CD4-positive, alpha-beta T cell treated with Interleukin-6 for 4 hours (primary cell): ENCODE results near the gene NDC1.
"Not testable (repeated sequence)": the region's sequence is repeated elsewhere in the genome, so short reads cannot be mapped to it uniquely, and the experiment has no call there.

Experiments
- DNase-seq: peaks from one replicate; pipeline ENCODE4 v3.0.0-alpha.2; 2020; ENCODE audit warnings: mixed read lengths

Gene NDC1, protein sequence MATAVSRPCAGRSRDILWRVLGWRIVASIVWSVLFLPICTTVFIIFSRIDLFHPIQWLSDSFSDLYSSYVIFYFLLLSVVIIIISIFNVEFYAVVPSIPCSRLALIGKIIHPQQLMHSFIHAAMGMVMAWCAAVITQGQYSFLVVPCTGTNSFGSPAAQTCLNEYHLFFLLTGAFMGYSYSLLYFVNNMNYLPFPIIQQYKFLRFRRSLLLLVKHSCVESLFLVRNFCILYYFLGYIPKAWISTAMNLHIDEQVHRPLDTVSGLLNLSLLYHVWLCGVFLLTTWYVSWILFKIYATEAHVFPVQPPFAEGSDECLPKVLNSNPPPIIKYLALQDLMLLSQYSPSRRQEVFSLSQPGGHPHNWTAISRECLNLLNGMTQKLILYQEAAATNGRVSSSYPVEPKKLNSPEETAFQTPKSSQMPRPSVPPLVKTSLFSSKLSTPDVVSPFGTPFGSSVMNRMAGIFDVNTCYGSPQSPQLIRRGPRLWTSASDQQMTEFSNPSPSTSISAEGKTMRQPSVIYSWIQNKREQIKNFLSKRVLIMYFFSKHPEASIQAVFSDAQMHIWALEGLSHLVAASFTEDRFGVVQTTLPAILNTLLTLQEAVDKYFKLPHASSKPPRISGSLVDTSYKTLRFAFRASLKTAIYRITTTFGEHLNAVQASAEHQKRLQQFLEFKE

DNA sequence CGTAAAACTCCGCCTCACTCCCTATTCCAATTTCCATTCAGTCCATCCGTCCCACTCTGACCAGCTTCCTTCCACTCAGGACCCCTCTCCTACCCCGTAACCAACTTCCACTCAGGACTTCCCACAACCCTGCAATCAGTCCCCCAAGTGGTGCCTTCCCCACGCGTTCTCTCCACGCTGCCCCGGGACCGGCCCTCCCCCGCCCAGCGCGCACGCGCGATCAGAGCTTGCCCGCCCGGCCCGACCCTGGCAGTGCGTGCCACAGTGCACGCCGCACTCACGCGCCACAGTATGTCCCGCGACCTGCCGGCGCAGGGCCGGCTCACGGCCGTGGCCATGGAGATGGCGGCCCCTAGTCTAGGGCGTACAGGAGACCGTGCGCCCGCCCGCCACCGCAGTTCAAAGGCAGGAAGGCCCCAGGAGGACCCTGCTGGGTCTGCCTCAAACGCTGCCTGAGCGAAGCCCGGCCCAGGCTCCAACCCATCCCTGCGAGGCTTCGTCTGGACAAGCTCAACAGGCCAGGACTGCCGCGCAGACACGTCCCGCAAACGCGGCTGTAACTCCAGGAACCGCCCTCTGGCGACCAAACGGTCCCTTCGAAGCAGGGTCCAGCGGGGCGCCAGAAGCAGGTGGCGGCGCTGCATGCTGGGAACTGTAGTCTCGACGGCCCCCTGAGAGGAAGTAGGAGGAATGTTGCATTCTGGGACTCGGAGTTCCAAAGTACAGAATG, at the start of gene NDC1:
NDC1 (minus strand) TSS at position 373 of the 730 bp plus-strand sequence; CDS start at position 338, 35 bp downstream.
- DNase-seq = peak; percentile 87

DNA sequence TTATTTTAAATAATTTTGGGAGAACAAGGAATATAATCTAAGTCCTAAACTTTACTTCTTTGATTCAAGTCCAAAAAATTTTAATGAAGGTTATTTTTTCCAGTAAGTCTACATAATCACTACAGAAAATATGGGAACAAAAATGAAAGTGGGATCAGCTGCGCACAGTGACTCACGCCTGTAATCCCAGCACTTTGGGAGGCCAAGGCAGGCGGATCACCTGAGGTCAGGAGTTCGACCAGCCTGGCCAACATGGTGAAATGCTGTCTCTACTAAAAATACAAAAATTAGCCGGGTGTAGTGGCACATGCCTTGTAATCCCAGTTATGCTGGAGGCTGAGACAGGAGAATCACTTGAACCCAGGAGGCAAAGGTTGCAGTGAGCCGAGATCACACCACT, 45.5 kb upstream of the NDC1 start:
- not testable (repeated sequence) for DNase-seq

DNA sequence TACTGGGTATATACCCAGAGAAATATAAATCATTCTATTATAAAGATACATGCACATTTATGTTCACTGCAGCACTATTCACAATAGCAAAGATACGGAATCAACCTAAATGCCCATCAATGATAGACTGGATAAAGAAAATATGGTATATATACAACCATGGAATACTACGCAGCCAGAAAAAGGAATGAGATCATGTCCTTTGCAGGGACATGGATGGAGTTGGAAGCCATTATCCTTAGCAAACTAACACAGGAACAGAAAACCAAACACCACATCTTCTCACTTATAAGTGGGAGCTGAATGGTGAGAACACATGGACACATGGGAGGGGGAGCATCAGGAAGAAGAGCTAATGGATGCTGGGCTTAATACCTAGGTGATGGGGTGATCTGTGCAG, 43.8 kb upstream of the NDC1 start:
- not testable (repeated sequence) for DNase-seq

DNA sequence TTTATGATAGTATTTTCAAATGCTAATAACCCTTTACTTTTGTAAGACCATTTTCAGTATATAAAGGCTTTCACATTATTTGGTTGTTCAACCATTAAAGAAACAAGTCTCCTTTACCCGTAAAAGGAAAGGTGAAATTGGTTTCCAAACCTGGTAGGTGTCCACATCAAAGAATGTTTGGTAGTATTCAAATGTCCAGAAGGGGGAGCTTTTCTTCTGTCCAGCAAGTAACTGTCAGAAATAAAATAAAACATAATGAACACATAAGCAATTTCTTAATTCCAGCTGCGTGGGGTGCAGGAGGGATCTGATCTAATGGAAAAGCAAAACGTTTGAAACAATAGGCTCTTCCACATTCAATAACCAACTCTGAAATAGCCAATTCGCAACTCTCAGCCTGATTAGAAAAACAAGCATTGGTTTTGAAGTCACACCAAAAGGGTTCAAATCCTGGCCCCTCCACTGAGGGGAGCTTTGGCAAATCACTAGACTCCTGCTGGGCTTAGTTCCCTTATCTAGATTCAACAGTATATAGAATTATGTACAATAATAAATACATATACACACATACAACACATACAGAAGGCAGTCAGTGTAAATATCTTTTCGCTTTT, 40.5 kb upstream of the NDC1 start:
- DNase-seq = no peak

DNA sequence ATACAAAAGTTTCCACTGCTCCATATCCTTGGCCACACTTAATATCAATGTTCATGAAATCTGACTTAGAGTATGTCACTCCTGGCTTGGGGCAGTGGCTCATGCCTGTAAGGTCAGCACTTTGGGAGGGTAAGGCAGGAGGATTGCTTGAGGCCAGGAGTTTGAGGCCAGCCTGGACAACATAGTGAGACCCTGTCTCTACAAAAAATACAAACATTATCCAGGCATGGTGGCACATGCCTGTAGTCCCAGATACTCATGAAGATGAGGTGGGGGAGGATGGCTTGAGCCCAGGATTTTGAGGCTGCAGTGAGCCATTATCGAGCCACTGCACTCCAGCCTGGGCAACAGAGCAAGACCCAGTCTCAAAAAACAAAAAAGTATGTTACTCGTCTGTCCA, 37.1 kb upstream of the NDC1 start:
- not testable (repeated sequence) for DNase-seq

DNA sequence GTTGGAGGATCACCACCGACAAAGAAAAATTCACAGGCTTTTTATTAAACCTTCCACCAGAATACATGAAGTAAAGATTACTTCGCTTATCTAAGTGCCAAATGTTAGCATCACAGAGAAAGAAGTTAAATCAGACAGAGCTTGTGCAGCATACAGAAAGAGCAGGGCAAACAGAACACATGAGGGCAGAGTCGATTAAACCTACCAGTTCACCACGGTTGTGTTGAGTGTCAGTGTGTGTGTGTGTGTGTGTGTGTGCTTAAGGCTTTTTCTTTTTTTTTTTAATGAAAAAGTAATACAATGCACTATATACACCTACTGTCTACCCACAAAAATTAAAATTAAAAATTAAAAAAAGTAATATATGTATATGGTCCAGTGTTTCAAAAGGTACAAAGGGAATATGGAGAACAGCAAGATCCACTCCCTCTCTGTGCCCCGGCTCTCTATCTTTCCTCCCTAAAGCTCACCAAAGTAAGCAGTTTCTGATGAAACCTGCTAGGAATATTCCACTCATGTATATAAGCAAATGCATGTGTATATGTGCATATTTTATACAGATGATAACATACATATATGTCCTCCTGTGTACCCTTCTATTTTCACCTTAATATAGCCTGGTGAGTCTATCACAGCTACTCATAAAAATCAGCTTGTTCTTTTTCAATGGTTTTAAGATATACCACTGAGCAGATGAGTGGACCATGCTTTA, 33.8 kb upstream of the NDC1 start:
- DNase-seq = no peak

DNA sequence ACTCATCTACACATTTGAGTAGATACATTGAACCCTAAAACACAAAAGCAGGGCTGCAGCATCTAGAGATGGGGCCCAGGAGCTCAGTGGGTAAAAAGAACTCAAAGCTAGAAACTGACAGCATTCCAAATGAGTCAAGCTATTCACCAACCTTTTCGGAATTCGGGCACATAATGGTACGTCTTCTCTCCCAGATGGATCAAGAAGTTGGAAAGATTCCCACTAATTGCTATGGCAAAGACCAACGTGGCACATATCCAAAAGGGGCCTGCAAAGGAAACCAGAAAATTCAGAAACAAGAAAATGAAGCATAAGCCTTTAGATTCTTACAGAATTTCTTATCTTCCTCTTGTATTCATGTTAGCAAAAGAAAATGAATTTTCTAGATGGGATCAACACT, 33.1 kb upstream of the NDC1 start:
- no peak for DNase-seq

DNA sequence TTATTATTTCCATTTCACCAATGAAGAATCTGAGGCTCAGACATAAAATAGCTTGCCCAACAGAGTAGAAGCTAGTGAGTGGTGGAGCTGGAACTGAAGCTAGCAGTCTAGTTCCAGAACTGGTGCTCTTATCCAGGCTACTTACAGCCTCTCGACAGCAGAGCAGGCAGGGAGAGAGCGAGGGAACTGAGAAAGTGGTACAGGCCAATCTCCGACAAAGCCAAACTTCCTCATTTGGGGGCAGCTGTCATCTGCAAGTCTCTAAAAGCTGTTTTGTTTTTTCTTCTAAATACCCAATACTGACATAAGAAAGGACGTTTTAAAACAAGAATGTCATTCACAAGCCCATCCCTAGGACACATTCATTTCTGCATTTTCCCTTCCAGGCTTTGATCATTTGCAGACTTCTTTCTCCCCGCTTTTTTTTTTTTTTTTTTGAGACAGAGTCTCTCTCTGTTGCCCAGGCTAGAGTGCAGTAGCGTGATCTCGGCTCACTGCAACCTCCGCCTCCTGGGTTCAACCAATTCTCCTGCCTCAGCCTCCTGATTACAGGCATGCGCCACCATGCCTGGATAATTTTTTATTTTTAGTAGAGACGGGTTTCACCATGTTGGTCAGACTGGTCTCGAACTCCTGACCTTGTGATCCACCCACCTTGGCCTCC, 31.5 kb upstream of the NDC1 start:
- DNase-seq = no peak

DNA sequence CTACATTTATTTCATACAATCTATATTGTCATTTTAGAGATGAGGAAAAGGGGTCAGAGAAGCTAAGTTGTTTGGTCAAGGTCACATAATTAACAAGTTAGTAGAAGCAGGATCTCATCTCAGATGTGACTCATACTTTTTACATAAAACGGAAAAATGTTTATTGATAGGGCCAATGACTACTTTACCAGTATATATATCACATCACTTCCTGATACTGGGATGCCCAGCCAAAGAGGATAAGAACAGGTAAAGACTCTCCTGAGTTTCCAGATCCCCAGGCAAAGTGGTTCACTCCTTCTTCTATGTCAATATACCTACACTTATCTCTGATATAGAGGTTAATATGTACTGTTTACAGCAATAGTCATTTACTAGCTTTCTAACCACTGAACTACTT, 30.5 kb upstream of the NDC1 start:
- no peak for DNase-seq

DNA sequence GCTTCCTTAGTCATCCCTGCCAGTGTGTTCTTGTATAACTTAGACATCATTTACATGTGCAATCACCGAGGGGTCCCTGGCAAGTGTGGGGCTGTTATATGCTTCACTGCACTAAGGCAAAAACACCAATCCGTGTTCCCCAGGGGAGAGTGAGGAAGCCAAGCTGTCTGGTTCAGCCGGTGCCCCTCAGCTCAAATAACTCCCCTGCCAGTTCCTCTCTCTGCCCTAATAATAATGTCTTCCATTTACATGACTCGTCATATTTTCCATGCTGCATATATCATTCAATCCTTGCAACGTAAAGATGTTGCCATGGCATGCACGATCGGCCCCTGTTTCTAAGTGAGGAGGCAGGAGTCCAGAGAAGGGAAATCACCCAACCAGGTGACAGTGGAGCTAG, 24.4 kb upstream of the NDC1 start:
- DNase-seq = no peak

DNA sequence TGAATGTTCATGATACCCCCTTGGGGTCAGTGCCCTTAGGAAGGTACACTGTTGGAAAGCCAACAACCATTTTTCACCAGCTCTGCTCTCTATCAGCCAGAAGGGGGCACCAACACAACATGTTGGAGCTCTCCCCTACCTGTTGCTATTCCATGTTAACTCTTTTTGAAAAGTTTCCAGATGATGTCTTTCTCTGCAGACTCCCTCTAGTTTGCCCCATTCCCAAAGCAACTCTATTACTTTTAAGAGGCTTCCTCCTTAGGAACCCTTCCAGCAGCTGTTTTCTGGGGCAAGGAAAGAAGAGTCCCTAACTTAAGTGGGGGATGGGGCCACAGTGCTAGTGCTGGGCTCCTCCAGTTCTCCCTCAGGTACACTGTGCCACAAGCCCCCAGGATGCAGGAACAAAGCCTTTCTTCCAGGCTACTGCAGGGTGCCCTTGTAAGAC, 22.9 kb upstream of the NDC1 start:
- peak; percentile 63 for DNase-seq

DNA sequence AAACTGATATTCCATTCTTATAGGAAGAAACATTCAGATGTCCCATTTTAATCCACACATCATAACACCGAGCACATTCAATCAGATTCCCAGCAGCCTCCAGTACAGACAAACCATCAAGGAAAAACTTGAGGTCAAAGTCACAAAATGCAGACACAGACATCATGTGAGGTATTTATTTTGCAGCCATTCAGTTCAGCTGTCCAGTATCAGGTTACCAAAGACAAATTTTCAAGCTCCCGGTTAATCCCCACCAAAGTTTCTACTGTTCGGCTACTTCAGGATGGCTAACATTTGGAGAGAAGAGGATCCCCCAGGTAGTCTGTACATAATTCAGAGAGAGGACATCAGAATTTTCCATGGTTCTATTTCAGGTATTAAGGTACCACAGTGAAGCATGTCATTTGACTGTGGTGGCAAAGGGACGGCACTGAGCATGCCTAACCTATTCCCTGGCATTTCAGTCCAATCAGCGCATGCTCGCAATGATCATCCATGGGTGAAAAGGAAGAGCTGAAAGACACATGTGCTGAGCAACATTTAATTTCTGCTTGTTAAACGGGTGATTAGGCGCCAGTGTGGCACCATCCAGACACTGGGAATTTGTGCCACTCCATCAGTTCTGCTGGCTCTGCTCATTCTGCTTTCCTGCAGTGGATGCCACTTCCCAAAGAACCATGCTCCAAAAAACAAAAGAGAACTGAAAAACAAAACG, 13.6 kb upstream of the NDC1 start:
- no peak for DNase-seq

DNA sequence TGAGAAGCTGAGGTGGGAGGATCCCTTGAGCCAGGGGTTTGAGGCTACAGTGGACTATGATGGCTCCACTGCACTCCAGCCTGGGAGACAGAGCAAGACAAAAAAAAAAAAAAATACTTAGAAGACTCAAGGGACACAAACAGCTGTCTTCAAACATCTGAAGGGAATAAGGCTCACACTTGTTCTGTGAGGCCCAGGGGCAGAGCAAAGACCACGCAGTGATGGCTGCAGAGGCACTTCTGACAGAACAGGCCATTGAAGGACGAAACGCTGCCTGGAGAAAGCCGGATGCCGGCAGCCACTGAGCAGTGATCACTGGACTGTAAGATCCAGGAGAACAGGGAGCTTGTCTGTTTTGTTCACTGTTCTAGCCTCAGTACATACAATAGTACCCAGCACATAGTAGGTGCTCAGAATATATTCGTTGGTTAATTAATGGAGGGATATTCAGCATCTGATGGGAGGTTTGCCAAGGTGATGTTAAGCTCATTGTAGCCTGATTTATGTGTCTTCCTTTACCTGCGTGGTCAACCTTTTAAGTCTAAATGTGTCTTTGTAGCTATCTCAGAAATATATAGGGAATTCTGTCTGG, 12.1 kb upstream of the NDC1 start:
- no peak for DNase-seq

DNA sequence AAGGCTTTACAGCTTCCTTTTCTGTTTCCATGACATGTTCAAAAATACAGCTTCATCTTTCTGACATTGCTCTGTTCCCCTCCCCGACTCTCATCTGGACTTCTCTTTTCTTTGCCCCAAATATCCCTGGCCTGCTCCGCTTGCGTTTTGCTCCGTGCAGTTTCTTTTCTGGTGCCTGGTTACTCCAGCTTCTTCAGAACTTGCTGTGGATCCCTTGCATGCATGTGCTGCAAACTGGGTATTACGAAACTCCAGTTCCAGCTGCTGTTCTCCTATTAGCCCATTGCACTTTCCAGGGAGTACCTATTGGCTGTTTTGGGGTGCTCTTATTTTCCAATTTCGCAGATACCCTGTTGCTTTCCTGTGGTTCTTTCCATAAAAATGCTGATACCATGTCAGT, 9.9 kb upstream of the NDC1 start:
- DNase-seq = no peak

DNA sequence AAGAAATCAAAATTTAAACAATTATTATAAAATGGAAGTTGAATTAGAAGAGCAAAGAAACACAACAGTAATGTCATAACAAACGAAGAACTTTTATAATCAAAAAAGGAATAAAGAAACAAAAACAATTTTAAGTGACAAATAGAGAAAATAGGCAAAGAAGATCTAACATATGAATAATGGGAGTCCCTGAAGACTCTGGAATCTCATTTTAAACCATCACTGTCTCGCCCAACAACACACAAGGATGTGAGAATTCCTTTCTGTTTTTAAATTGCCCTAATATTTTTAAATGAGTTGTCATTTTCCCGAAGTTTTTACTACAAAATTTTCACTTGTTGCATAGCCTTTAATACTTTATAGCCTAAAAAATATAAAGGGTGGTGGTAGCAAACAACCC, 4.3 kb upstream of the NDC1 start:
- no peak for DNase-seq

DNA sequence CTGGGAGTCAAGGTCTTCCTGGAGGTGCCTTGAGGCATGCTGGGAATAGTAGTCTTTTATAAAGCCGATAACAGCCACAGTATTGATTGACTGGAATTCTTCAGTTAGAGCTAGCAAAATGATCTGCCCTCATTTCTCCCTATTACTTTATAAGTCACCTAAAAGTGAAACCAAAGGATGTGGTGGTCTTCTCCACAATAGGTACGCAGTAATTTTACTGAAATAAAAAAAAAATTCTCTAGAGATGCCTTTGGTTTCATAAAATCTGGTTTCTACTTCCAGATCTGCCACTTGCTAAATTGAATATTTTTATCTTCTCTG, 518 bp upstream of the NDC1 start:
- no peak for DNase-seq

DNA sequence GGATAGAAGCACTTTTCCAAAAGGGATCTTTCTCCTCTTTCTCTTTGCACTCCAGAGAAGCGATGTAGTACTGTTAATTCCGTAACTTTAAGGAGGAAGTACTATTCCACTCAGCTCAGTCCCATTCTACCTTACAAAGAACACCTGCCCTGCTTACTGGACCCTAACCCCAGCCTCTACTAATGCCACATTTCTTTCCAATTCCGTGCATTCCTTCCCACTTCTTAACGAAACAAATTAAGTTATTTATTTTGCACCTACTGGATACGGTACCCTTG, 511 bp downstream of the NDC1 start:
- no peak for DNase-seq

DNA sequence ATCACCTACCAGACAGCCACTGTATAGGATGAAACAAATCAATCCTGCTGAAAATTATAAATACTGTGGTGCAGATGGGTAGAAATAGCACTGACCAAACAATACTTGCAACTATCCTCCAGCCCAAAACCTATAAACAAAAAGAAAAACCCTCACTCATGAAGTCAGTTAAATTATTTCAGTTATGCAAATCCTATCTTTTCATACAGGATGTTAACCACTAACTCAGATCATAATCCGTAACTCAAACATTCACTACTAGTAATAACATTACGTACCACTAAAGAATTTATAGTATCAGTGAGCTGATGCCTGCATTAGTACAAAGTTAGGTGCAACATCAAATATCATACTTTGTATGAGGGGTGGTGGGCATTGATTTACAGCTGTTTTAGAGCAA, 2.6 kb downstream of the NDC1 start:
- no peak for DNase-seq

DNA sequence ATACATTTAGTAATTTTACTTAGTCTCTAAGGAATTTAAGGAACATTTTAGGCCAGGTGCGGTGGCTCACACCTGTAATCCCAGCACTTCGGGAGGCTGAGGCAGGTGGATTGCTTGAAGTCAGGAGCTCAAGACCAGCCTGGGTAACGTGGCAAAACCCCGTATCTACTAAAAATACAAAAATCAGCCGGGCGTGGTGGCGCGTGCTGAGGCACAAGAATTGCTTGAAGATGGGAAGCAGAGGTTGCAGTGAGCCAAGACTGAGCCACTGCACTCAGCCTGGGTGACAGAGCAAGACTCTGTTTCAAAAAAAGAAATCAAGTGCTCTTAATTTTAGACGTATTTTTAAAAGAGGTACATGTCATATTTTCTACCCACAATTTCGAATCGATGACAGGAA, 3.3 kb downstream of the NDC1 start:
- DNase-seq = no peak

DNA sequence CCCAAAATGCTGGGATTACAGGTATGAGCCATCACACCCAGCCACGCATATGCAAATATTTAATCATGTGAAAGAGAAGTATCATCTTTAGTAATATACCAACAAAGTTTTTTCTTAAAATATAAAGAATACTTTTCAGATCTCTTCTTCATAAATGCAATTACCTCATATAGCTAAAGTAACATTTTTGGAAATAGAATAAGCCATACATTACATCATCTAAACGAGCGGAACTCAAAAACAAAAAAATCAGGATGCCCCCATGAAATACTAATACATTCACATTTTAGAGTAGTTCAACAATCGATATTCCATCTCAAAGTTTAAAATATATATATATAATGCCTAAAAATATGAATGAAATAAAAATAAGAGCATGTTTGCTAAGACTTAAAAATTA, 4.7 kb downstream of the NDC1 start:
- DNase-seq = no peak

DNA sequence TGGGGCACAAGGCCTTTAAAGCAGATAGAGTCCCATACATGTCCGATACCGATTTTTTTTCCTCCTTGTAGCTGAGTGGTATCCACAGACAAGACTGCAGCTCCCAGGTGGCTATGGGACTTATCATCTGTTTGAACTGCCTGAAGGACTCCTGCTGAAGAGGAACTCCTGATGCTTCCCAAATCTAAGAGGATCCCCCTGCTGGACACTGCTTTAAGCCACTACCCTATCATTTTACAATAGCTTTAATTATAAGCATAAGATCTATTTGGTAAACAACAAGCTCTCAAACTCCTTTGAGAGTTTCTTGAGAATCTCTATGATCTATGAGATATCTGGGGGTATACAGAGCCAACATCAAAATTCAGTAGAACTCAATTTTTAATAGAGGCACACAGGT, 11.7 kb downstream of the NDC1 start:
- no peak for DNase-seq
